GM12891 (cell line): ENCODE measurements around the gene ADGRL1.
"Not testable (repeated sequence)": the region's sequence is repeated elsewhere in the genome, so short reads cannot be mapped to it uniquely, and the experiment has no call there.

Experiments used
- PAX5 ChIP-seq: IDR thresholded peaks from 2 replicates; pipeline ENCODE4 v1.6.1; 2011; ENCODE audit warnings: low read length, moderate library complexity, mild to moderate bottlenecking; ENCODE audit not compliant: insufficient read depth, severe bottlenecking
- POLR2A ChIP-seq: IDR thresholded peaks from 2 replicates; pipeline ENCODE4 v1.6.1; 2011; ENCODE audit warnings: low read depth, low read length, control low read depth
- POLR2AphosphoS5 ChIP-seq: IDR thresholded peaks from 2 replicates; pipeline ENCODE4 v1.6.1; 2011; ENCODE audit warnings: low read depth, low read length, control low read depth
- SPI1 ChIP-seq: IDR thresholded peaks from 2 replicates; pipeline ENCODE4 v1.6.1; 2011; ENCODE audit warnings: low read depth, low read length, control low read depth
- TAF1 ChIP-seq: IDR thresholded peaks from 2 replicates; pipeline ENCODE4 v1.6.1; 2011; ENCODE audit warnings: low read depth, low read length, control low read depth

DNA sequence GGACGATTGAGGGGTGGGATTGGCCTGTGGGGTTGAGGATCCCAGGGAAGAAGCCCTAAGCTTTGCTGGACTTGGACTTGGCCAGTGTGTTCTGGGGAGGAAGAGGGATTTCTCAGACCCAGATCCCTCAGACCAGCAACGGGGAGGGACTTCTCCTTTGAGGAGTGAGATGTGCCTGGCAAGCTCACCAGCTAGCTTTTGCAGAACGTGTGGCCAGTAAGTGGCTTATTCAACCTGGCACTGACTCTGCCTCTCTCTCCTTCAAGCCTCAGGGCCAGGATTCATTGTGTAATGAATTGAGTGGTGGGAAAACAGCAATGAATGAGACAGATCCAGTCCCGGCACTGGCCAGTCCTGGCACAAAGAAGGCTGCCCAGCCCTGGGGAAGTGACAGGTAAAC lies 11.9 kb upstream of the ADGRL1 start:
- TF ChIP-seq POLR2A, PAX5, POLR2AphosphoS5, TAF1, SPI1: not testable (repeated sequence)
